GM23248 (cell line): ENCODE data around the gene SCNN1A. TPM values are rescaled to one million over a fixed set of nuclear protein-coding genes. Genes with fewer than 3 reads are reported as not detected.

Experiments
- DNase-seq: peaks from one replicate; pipeline ENCODE4 v3.0.0-alpha.2; 2015
- H2AFZ ChIP-seq: fragments of 200-600 bp; sonication (generic); 2 replicates; pipeline ENCODE4 v1.6.1; 2016; ENCODE audit warnings: antibody characterized with exemption
- H3F3A ChIP-seq: fragments of 200-600 bp; sonication (generic); 2 replicates; pipeline ENCODE4 v1.6.1; 2016; ENCODE audit warnings: mild to moderate bottlenecking, antibody characterized with exemption, mixed run types; ENCODE audit not compliant: insufficient read depth
- H3K27ac ChIP-seq: fragments of 200-600 bp; sonication (generic); 2 replicates; pipeline ENCODE4 v1.5.1; 2016; ENCODE audit warnings: mild to moderate bottlenecking
- H3K27me3 ChIP-seq: fragments of 200-600 bp; sonication (generic); replicated peaks from 2 replicates; pipeline ENCODE4 v1.6.1; 2016; ENCODE audit warnings: mild to moderate bottlenecking; ENCODE audit not compliant: insufficient read depth
- H3K36me3 ChIP-seq: fragments of 200-600 bp; sonication (generic); 2 replicates; pipeline ENCODE4 v1.6.1; 2016; ENCODE audit warnings: low read depth, mild to moderate bottlenecking
- H3K4me1 ChIP-seq: fragments of 200-600 bp; sonication (generic); 2 replicates; pipeline ENCODE4 v1.6.1; 2016; ENCODE audit warnings: mild to moderate bottlenecking; ENCODE audit not compliant: insufficient read depth
- H3K4me2 ChIP-seq: fragments of 200-600 bp; sonication (generic); one replicate; pipeline ENCODE4 v1.6.1; 2016; ENCODE audit warnings: mild to moderate bottlenecking; ENCODE audit not compliant: unreplicated experiment
- H3K4me3 ChIP-seq: fragments of 200-600 bp; sonication (generic); 2 replicates; pipeline ENCODE4 v1.5.1; 2016; ENCODE audit warnings: mild to moderate bottlenecking
- H3K79me2 ChIP-seq: fragments of 200-600 bp; sonication (generic); 2 replicates; pipeline ENCODE4 v1.6.1; 2016; ENCODE audit warnings: mild to moderate bottlenecking; ENCODE audit not compliant: insufficient read depth
- H3K9ac ChIP-seq: fragments of 200-600 bp; sonication (generic); 2 replicates; pipeline ENCODE4 v1.6.1; 2016; ENCODE audit warnings: mild to moderate bottlenecking
- H3K9me2 ChIP-seq: fragments of 200-600 bp; sonication (generic); 2 replicates; pipeline ENCODE4 v1.6.1; 2016; ENCODE audit warnings: mixed run types, mild to moderate bottlenecking, moderate library complexity; ENCODE audit not compliant: insufficient read depth
- H3K9me3 ChIP-seq: fragments of 200-600 bp; sonication (generic); one replicate; pipeline ENCODE4 v1.6.1; 2017; ENCODE audit warnings: low read depth
- H4K20me1 ChIP-seq: fragments of 200-600 bp; sonication (generic); 2 replicates; pipeline ENCODE4 v1.6.0; 2016; ENCODE audit not compliant: insufficient read depth
- EZH2 ChIP-seq: fragments of 200-600 bp; sonication (generic); IDR thresholded peaks from 2 replicates; pipeline ENCODE4 v1.6.1; 2018; ENCODE audit warnings: antibody characterized with exemption, mild to moderate bottlenecking; ENCODE audit not compliant: insufficient read depth, poor library complexity, severe bottlenecking
- EZH2phosphoT487 ChIP-seq: fragments of 200-600 bp; sonication (generic); IDR thresholded peaks from 2 replicates; pipeline ENCODE4 v1.6.1; 2018; ENCODE audit warnings: antibody characterized with exemption, moderate library complexity, mild to moderate bottlenecking, low read depth; ENCODE audit not compliant: insufficient read depth
- WGBS, 2 experiments: methylation state at CpG; one replicate each; pipeline ENCODE4 v1.1.6; 2015 to 2017; ENCODE audit warnings: low lambda C conversion rate in 2 of 2, low coverage in 1 of 2; ENCODE audit errors: missing lambda C conversion rate in 2 of 2; 5-methylcytosine and 5-hydroxymethylcytosine counted together
- in situ Hi-C: fragments of 300-500 bp; cut with MboI; formaldehyde crosslinking; loops from 2 replicates; pipeline ENCODE4 v1.15.0; 2020
- polyA plus RNA-seq: library from polyadenylated mRNA; unstranded; fragments of >200 nt; fragmentation: Nextera tagmentation; extraction: Ambion mirVana; gene quantifications from 2 replicates; pipeline ENCODE4 v1.2.1, GENCODE V29; 2016
- total RNA-seq: library from RNA; depleted of rRNA; stranded (reverse); fragments of >200 nt; shearing (Covaris generic); gene quantifications from 2 replicates; pipeline ENCODE4 v1.2.3, GENCODE V29; 2014

SCNN1A gene
- total and polyA plus RNA-seq, 2 experiments from 2014 or later, result 0.59 to 0.76 TPM

GRCh38 chr12:6420364-6420763, 45.0 kb upstream of the SCNN1A start:
- Histone ChIP-seq H3K9ac (no peak overlapping the region), H3K9me3 (no peaks in the 10 kb centered on the region), H3K36me3 (no peaks in the 10 kb centered on the region), H3K4me3 (no peak overlapping the region), H3K79me2 (no peaks in the 10 kb centered on the region), H3F3A (peaks cover 5% of the 10 kb centered on the region; the same call in 1 of the 2 replicates), H3K27me3 (no peaks in the 10 kb centered on the region), H3K27ac (no peak overlapping the region), H3K9me2 (no peaks in the 10 kb centered on the region), H2AFZ (peak overlapping the region; percentile 53), H3K4me1 (no peaks in the 10 kb centered on the region), H3K4me2 (no peak overlapping the region), H4K20me1 (no peaks in the 10 kb centered on the region)
- 15 to 39% methylated on average over 4 of the region's 4 CpGs for WGBS, 2 experiments
- TF ChIP-seq EZH2 (no peak), EZH2phosphoT487 (no peak)
- no peak for DNase-seq
- in situ Hi-C loops, result no loop called here

- H3K27me3 ChIP-seq, result no peaks in the 10 kb centered on the region
- TF ChIP-seq EZH2phosphoT487 (no peak), EZH2 (no peak)
- H3K4me3 ChIP-seq, result no peak overlapping the region
- H3K9me2 ChIP-seq, result no peaks in the 10 kb centered on the region
- no peak overlapping the region for H2AFZ ChIP-seq
- H3K9me3 ChIP-seq, result no peaks in the 10 kb centered on the region
- H3K4me2 ChIP-seq, result no peak overlapping the region
- H3K27ac ChIP-seq, result no peak overlapping the region
- H3K9ac ChIP-seq, result no peak overlapping the region
- H3K79me2 ChIP-seq, result no peaks in the 10 kb centered on the region
- no peak for DNase-seq
- no peaks in the 10 kb centered on the region for H4K20me1 ChIP-seq
- no peaks in the 10 kb centered on the region for H3K4me1 ChIP-seq
- 72 to 75% methylated on average over 6 of the region's 6 CpGs for WGBS, 2 experiments
- peaks cover 5% of the 10 kb centered on the region; the same call in 1 of the 2 replicates for H3F3A ChIP-seq
- in situ Hi-C loops, result no loop called here
- H3K36me3 ChIP-seq, result no peaks in the 10 kb centered on the region
These were observed 43.4 kb upstream of the SCNN1A start for GRCh38 chr12:6418796-6419195.

- Histone ChIP-seq H3K4me1 (no peaks in the 10 kb centered on the region), H3F3A (peaks cover 5% of the 10 kb centered on the region; the same call in 1 of the 2 replicates), H3K9ac (no peak overlapping the region), H3K27ac (no peak overlapping the region), H2AFZ (no peak overlapping the region), H3K4me2 (no peak overlapping the region), H3K9me3 (no peaks in the 10 kb centered on the region), H4K20me1 (no peaks in the 10 kb centered on the region), H3K79me2 (no peaks in the 10 kb centered on the region), H3K9me2 (no peaks in the 10 kb centered on the region), H3K36me3 (no peaks in the 10 kb centered on the region), H3K4me3 (no peak overlapping the region), H3K27me3 (no peaks in the 10 kb centered on the region)
- WGBS, 2 experiments, result 70 to 72% methylated on average over 3 of the region's 3 CpGs
- no peak for DNase-seq
- TF ChIP-seq EZH2, result no peak
- in situ Hi-C loops, result no loop called here
These were observed 41.2 kb upstream of the SCNN1A start for GRCh38 chr12:6416596-6416995.

- no peaks in the 10 kb centered on the region for H3K27me3 ChIP-seq
- no peak for TF ChIP-seq EZH2
- no peak for TF ChIP-seq EZH2phosphoT487
- no peak overlapping the region for H3K27ac ChIP-seq
- no peak overlapping the region for H2AFZ ChIP-seq
- no peaks in the 10 kb centered on the region for H3K4me1 ChIP-seq
- H4K20me1 ChIP-seq, result no peaks in the 10 kb centered on the region
- no peak for DNase-seq
- 97% methylated on average over 10 of the region's 10 CpGs for WGBS, 2 experiments
- H3K9me3 ChIP-seq, result no peaks in the 10 kb centered on the region
- in situ Hi-C loops, result no loop called here
- no peaks in the 10 kb centered on the region for H3K79me2 ChIP-seq
- no peak overlapping the region for H3K4me2 ChIP-seq
- no peak overlapping the region for H3K4me3 ChIP-seq
- no peaks in the 10 kb centered on the region for H3K9me2 ChIP-seq
- H3K9ac ChIP-seq, result no peak overlapping the region
- H3K36me3 ChIP-seq, result no peaks in the 10 kb centered on the region
- 0 out of 2 replicates have a peak, but pooled peaks cover 3% of the 10 kb centered on the region for H3F3A ChIP-seq
These were observed 32.0 kb upstream of the SCNN1A start for GRCh38 chr12:6407236-6407954.
